ENCODE data around the gene MAP4K3. TPM values are rescaled to one million over a fixed set of nuclear protein-coding genes. Genes with fewer than 3 reads are reported as not detected.

The MAP4K3 gene
- total and polyA plus RNA-seq, 2 of the 4 experiments (the other 2 are of a cell fraction) = 13.2 to 32.6 TPM

DNA sequence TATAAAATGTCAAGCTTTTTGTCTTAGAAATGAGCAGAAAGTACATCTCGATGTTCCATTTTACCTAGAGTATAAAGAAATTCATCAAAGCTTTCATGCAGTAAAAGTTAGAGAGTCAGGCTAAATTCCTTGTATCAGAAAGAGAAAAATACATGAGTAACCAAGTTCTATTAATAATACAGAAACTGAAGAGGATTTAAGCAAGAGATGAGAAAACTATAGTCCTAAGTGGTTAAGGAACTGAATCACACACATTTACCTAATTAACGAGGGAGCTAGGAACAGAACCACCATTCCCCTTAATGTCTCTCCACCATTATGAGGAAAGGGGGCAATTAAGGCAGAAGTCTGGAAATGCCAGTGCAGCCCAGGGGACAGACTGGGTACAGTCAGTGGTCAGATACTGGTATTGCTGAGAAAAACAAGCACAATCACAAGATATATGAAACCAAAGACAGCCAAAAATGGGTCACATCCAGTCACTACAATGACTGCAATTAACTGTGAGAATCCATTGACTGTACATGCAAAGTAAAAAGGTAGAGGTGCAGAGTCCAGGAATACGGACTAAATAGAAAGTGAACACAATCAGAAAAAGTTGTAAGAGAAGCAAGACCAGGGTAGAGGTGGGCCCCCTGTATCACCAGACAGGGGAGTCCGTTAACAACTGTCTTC lies 23.9 kb downstream of the MAP4K3 start (continued):
- TF ChIP-seq RFX5 (IDR thresholded peaks at IDR 0.05; ENCODE audit: low read depth, low read length) = no peak

- Histone ChIP-seq H3K23ac (ENCODE audit: low read depth, low read length) (peak overlapping the region; percentile 66; the same call in 1 of the 2 replicates), H2AK5ac (ENCODE audit: low read depth, low read length) (0 out of 2 replicates have a peak overlapping the region, but pooled peaks have one; percentile 2), H4K20me1 (ENCODE audit: insufficient read depth, low read length) (peaks cover 42% of the 10 kb centered on the region; the same call in 1 of the 2 replicates), H3K4ac (ENCODE audit: low read depth, low read length) (peak overlapping the region; percentile 50; the same call in 1 of the 2 replicates), H3K4me1 (ENCODE audit: control insufficient read depth, insufficient read depth, low read length) (peaks cover 22% of the 10 kb centered on the region), H3K79me1 (ENCODE audit: low read depth in 1 of 2, low read length in 2 of 2) (peaks cover 6 to 61% of the 10 kb centered on the region in 2 experiments; a peak in 3 of 4 replicates), H2BK120ac (ENCODE audit: low read depth, low read length) (peak overlapping the region; percentile 78), H3K4me3 (ENCODE audit: insufficient read depth, low read depth, low read length) (peak overlapping the region; percentile 21; the same call in 1 of the 2 replicates), H2AK9ac (replicated peaks; ENCODE audit: low read depth, low read length, poor library complexity) (no peak overlapping the region), H3K56ac (ENCODE audit: extremely low read depth, insufficient read depth, low read length) (peak overlapping the region; percentile 67), H3K27me3 (ENCODE audit: control insufficient read depth, insufficient read depth, low read length) (no peaks in the 10 kb centered on the region), H4K5ac (ENCODE audit: low read depth, low read length) (peak overlapping the region; percentile 51; the same call in 1 of the 2 replicates), H3K14ac (replicated peaks; ENCODE audit: low read depth, low read length) (peak overlapping the region; percentile 66; the same call in 1 of the 2 replicates), H2BK15ac (ENCODE audit: low read depth, low read length) (peak overlapping the region; percentile 41; the same call in 2 of the 3 replicates), H4K91ac (ENCODE audit: insufficient read depth, low read depth, low read length) (peak overlapping the region; percentile 68), H3K4me2 (ENCODE audit: low read depth, low read length) (peak overlapping the region; percentile 89), H2AFZ (replicated peaks; ENCODE audit: low read length, poor library complexity) (no peak overlapping the region), H4K8ac (ENCODE audit: low read depth in 2 of 2, low read length in 2 of 2) (peak overlapping the region; percentile 29 to 82), H3K9ac (ENCODE audit: low read depth, low read length) (peak overlapping the region; percentile 2; the same call in 1 of the 2 replicates), H3K9me1 (ENCODE audit: insufficient read depth, low read length) (peaks cover 16% of the 10 kb centered on the region), H3K36me3 (ENCODE audit: control insufficient read depth, insufficient read depth, low read length) (no peaks in the 10 kb centered on the region), H3K18ac (ENCODE audit: low read depth, low read length) (peak overlapping the region; percentile 95), H2BK5ac (ENCODE audit: low read depth, low read length, poor library complexity, severe bottlenecking) (peak overlapping the region; percentile 98), H2BK20ac (ENCODE audit: low read depth, low read length) (peak overlapping the region; percentile 41; the same call in 1 of the 2 replicates), H3K9me3 (ENCODE audit: control insufficient read depth, insufficient read depth, low read length) (no peaks in the 10 kb centered on the region), H3K27ac (ENCODE audit: insufficient read depth, low read length) (peak overlapping the region; percentile 76)
- in situ Hi-C loops (cut with MboI; ENCODE audit: low sequenced_read_pairs) (no loop called here), dilution Hi-C loops (cut with HindIII; ENCODE audit: low sequenced_read_pairs, unreplicated experiment) (no loop called here), intact Hi-C loops (cut with micrococcal nuclease) (no loop called here)
- peak; percentile 79 for ATAC-seq (ENCODE audit: low read depth)
- WGBS, 2 experiments (ENCODE audit: extremely low coverage in 2 of 2, insufficient read length in 1 of 2) = no CpG with 5 or more reads among the region's 10 CpGs
- BruUV-seq (replicated peaks) = no TSS peak
- DNase-seq = peak; percentile 96
- CTCF ChIA-PET = no interaction called here
- POLR2A ChIA-PET (ENCODE audit: unreplicated experiment) = interaction anchor here (0.6 kb wide), 1 partner anchor 16 kb away, joined by 3 read pairs; no protein-coding TSS in a partner anchor
- TF ChIP-seq CEBPB (IDR thresholded peaks at IDR 0.05; ENCODE audit: low read depth, low read length) = peak; percentile 72
- TF ChIP-seq ELK1 (IDR thresholded peaks at IDR 0.05; ENCODE audit: borderline replicate concordance, low read depth, low read length) = no peak
- TF ChIP-seq BHLHE40 (IDR thresholded peaks at IDR 0.05; ENCODE audit: low read depth, low read length) = peak; percentile 70
- TF ChIP-seq MAFK (IDR thresholded peaks at IDR 0.05; ENCODE audit: low read depth, low read length) = no peak
- no peak for TF ChIP-seq CTCF (conservative IDR thresholded peaks at IDR 0.05; ENCODE audit: low read depth, low read length)
- TF ChIP-seq RCOR1 (IDR thresholded peaks at IDR 0.05; ENCODE audit: insufficient replicate concordance, low read length) = peak; percentile 14
- TF ChIP-seq SMC3 (IDR thresholded peaks at IDR 0.05; ENCODE audit: low read depth, low read length) = no peak
- TF ChIP-seq, protein P1, sequence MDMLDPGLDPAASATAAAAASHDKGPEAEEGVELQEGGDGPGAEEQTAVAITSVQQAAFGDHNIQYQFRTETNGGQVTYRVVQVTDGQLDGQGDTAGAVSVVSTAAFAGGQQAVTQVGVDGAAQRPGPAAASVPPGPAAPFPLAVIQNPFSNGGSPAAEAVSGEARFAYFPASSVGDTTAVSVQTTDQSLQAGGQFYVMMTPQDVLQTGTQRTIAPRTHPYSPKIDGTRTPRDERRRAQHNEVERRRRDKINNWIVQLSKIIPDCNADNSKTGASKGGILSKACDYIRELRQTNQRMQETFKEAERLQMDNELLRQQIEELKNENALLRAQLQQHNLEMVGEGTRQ (IDR thresholded peaks at IDR 0.05; ENCODE audit: low read depth, low read length) = no peak
Observed at GRCh38 chr2:39411181-39411944, 25.7 kb downstream of the MAP4K3 start.

All from IMR-90 (cell line).